ENCODE measurements around the gene BRF1. TPM values are rescaled to one million over a fixed set of nuclear protein-coding genes. Genes with fewer than 3 reads are reported as not detected.

The BRF1 gene
- total RNA-seq, 1 donor from 2014 or later = 59.8 TPM

- DNase-seq = no peak
Measured at GRCh38 chr14:105228562-105228961, 72.2 kb downstream of the BRF1 start.

GRCh38 chr14:105227346-105227745 lies 73.5 kb downstream of the BRF1 start:
- no peak for DNase-seq

GRCh38 chr14:105226198-105226597 lies 74.6 kb downstream of the BRF1 start:
- DNase-seq = no peak

GRCh38 chr14:105224845-105225570 lies 75.8 kb downstream of the BRF1 start:
- DNase-seq = peak; percentile 21

- no peak for DNase-seq
Measured at GRCh38 chr14:105223770-105224544, 76.8 kb downstream of the BRF1 start.

GRCh38 chr14:105223260-105223659 lies 77.5 kb downstream of the BRF1 start:
- DNase-seq = no peak

- no peak for DNase-seq
Measured at GRCh38 chr14:105221598-105222178, 79.1 kb downstream of the BRF1 start.

- no peak for DNase-seq
Measured at GRCh38 chr14:105220699-105221597, 79.9 kb downstream of the BRF1 start.

GRCh38 chr14:105219753-105220152 lies 81.0 kb downstream of the BRF1 start:
- no peak for DNase-seq

GRCh38 chr14:105219043-105219612 lies 81.7 kb downstream of the BRF1 start:
- no peak for DNase-seq

- no peak for DNase-seq
Measured at GRCh38 chr14:105218611-105219010, 82.2 kb downstream of the BRF1 start.

- DNase-seq = no peak
Measured at GRCh38 chr14:105217774-105218173, 83.0 kb downstream of the BRF1 start.

- DNase-seq = no peak
Measured at GRCh38 chr14:105216490-105217247, 84.1 kb downstream of the BRF1 start.

GRCh38 chr14:105215602-105216001 lies 85.2 kb downstream of the BRF1 start:
- no peak for DNase-seq

- peak; percentile 22 for DNase-seq
Measured at GRCh38 chr14:105214324-105214915, 86.4 kb downstream of the BRF1 start.

- DNase-seq = peak; percentile 11
Measured at GRCh38 chr14:105213361-105213760, 87.4 kb downstream of the BRF1 start.

GRCh38 chr14:105212541-105213300 lies 88.1 kb downstream of the BRF1 start:
- peak; percentile 77 for DNase-seq

- DNase-seq = no peak
Measured at GRCh38 chr14:105211758-105212089, 89.1 kb downstream of the BRF1 start.

GRCh38 chr14:105211086-105211757 lies 89.6 kb downstream of the BRF1 start:
- no peak for DNase-seq

Data from tongue (tissue), 2 donors.